Left hindlimb (tissue), 1 donor: ENCODE results near the gene CNN2.

Experiments used
- DNase-seq: peaks from one replicate; pipeline ENCODE4 v3.0.0-alpha.2; 2018

CNN2 gene

GRCh38 chr19:1084024-1084868, 57.8 kb downstream of the CNN2 start:
- DNase-seq = no peak

- DNase-seq = no peak
These were observed 58.7 kb downstream of the CNN2 start for GRCh38 chr19:1085053-1085658.

DNA sequence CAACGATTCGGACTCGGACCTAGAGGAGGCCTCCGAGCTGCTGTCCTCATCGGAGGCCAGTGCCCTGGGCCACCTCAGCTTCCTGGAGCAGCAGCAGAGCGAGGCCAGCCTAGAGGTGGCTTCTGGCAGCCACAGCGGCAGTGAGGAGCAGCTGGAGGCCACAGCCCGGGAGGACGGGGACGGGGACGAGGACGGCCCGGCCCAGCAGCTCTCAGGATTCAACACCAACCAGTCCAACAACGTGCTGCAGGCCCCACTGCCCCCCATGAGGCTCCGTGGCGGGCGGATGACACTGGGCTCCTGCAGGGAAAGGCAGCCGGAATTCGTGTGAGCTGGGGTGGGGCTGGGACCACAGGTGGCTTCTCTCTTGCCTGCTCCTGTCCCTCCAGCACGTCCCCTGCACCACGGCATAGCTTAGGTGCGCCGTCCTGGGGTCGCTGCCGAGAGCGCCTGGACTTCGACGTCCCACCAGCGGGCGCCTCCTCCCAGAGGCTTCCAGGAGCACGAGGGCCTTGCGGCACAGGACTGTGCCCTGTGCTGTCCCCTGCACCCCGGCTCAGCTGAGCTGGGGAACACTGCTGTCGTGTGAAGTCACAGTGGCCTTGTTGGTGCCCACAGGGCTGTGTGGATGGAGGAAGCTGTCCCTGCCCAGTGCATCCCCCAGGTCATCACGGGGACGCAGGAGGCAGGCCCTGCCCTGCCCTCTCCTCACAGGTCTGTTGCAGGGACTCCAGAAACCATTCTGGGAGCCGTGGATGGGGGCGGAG, 59.5 kb downstream of the CNN2 start:
- no peak for DNase-seq

- no peak for DNase-seq
These were observed 60.2 kb downstream of the CNN2 start for GRCh38 chr19:1086613-1087012.

GRCh38 chr19:1087813-1088415, 61.5 kb downstream of the CNN2 start:
- no peak for DNase-seq

DNA sequence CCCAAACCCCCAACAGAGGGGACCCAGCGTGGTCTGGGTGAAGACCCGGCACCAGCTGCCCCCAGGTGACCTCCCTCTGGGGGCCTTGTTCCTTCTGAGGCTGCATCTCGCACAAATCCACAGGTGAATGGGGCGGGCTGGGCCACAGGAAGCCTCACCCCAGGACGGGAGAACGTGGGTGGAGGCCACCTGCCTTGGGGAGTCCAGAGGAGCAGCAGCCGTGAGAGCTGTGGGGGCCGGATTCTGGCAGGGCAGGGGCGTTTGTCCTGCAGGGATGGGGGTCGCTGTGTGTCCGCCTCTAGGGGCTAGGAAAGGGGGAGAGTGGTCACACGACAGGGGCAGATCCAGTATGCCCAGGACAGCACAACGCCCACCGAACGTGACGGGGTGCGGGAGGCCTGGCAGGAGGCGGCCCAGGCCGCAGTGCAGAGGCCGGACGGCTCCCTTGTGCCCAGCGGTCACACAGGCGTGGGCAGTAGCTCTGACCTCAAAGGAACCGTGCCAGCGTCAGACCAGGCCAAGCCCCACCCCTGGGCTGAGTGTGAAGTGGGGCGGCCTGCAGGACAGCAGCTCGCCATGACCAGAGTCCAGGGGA, 62.1 kb downstream of the CNN2 start:
- DNase-seq = no peak
